Esophagus squamous epithelium (tissue), 4 donors: ENCODE results near the gene THAP10.

Experiments
- POLR2A ChIP-seq, 4 donors: fragments of 450-650 bp; IDR thresholded peaks; one replicate each; pipeline ENCODE4 v1.6.1; 2017; ENCODE audit warnings: antibody characterized with exemption in 4 of 4, mild to moderate bottlenecking in 4 of 4, moderate library complexity in 3 of 4
- TF ChIP-seq, protein P1 (sequence below), 6 experiments: fragments of 450-650 bp in 4 of 6; fragments of 200-600 bp in 2 of 6; sonication (generic) in 2 of 6; IDR thresholded peaks; one replicate each; pipeline ENCODE4 v1.5.1; 2016 to 2019; ENCODE audit warnings: antibody characterized with exemption in 6 of 6, mild to moderate bottlenecking in 4 of 6, moderate library complexity in 4 of 6

DNA sequence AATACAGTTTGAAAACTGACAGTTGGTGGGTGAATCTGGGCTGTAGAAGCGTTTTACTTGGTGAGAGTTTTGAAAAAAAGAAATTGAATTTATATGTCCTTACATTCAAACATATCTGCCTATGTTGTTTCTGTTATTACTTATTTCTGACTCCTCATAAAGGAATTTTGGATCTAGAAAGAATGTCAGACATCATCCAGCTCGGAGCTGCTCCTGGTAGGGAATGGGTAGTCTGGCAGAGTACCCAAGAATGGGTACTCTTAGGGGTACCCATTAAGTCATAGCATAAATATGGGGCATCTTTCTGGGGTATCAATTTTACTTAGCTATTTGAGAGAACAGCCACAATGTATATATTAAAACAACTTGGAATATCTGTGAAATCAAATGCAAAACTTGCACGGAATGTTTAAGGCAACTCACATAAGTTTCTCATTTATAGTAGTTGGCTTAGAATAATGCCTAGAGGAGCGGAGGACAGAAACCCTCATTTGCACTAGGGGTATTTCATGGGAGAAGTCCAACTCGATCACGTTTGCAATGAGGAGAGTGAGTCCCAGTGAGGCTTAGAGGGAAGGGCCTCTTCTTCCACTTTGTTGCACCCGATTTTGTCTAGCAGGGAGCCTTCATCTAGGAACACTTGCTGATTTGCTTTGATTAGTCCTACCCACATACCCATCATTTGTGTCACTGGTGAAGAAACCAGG lies 35.9 kb downstream of the THAP10 start:
- TF ChIP-seq, protein P1, sequence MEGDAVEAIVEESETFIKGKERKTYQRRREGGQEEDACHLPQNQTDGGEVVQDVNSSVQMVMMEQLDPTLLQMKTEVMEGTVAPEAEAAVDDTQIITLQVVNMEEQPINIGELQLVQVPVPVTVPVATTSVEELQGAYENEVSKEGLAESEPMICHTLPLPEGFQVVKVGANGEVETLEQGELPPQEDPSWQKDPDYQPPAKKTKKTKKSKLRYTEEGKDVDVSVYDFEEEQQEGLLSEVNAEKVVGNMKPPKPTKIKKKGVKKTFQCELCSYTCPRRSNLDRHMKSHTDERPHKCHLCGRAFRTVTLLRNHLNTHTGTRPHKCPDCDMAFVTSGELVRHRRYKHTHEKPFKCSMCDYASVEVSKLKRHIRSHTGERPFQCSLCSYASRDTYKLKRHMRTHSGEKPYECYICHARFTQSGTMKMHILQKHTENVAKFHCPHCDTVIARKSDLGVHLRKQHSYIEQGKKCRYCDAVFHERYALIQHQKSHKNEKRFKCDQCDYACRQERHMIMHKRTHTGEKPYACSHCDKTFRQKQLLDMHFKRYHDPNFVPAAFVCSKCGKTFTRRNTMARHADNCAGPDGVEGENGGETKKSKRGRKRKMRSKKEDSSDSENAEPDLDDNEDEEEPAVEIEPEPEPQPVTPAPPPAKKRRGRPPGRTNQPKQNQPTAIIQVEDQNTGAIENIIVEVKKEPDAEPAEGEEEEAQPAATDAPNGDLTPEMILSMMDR (IDR thresholded peaks at IDR 0.05), result no peak
- no peak for TF ChIP-seq POLR2A (IDR thresholded peaks at IDR 0.05)
